HEK293T (cell line): ENCODE measurements around the gene CHAD.

Experiments
- CTCF ChIA-PET: fragments of 350-600 bp; formaldehyde crosslinking; extraction: SDS; loops from one replicate; lab custom pipeline; 2021; ENCODE audit warnings: antibody characterized with exemption, inconsistent platforms; lab: Yijun Ruan, JAX
- POLR2A ChIA-PET: fragments of 350-600 bp; formaldehyde crosslinking; extraction: SDS; loops from one replicate; lab custom pipeline; 2020; ENCODE audit warnings: antibody characterized with exemption, inconsistent platforms; lab: Yijun Ruan, JAX
- DNase-seq: peaks from one replicate; pipeline ENCODE4 v3.0.0; 2012; ENCODE audit warnings: mixed read lengths; ENCODE audit errors: extremely low spot score
- ARNT ChIP-seq: fragments of 450-650 bp; IDR thresholded peaks from 2 replicates; pipeline ENCODE4 v1.6.1; 2017; ENCODE audit warnings: mild to moderate bottlenecking
- BHLHE40 ChIP-seq: fragments of 450-650 bp; IDR thresholded peaks from 2 replicates; pipeline ENCODE4 v1.6.1; 2016; ENCODE audit warnings: mild to moderate bottlenecking, moderate library complexity, borderline replicate concordance
- CTBP1 ChIP-seq: fragments of 450-650 bp; IDR thresholded peaks from 2 replicates; pipeline ENCODE4 v1.6.1; 2016; ENCODE audit warnings: borderline replicate concordance
- ELF4 ChIP-seq: fragments of 450-650 bp; IDR thresholded peaks from 2 replicates; pipeline ENCODE4 v1.6.1; 2017; ENCODE audit warnings: antibody characterized with exemption
- FOXA1 ChIP-seq: fragments of 450-650 bp; IDR thresholded peaks from 2 replicates; pipeline ENCODE4 v1.6.1; 2016; ENCODE audit warnings: mild to moderate bottlenecking
- FOXK2 ChIP-seq: fragments of 450-650 bp; IDR thresholded peaks from 2 replicates; pipeline ENCODE4 v1.6.1; 2016; ENCODE audit warnings: mild to moderate bottlenecking
- FOXM1 ChIP-seq: fragments of 450-650 bp; IDR thresholded peaks from 2 replicates; pipeline ENCODE4 v1.6.1; 2017; ENCODE audit warnings: mild to moderate bottlenecking, borderline replicate concordance
- HDGF ChIP-seq: fragments of 450-650 bp; IDR thresholded peaks from 2 replicates; pipeline ENCODE4 v1.6.1; 2017; ENCODE audit warnings: antibody characterized with exemption, borderline replicate concordance
- L3MBTL2 ChIP-seq: fragments of 450-650 bp; conservative IDR thresholded peaks from 2 replicates; pipeline ENCODE4 v1.6.1; 2016; ENCODE audit warnings: mild to moderate bottlenecking
- LEF1 ChIP-seq: fragments of 450-650 bp; IDR thresholded peaks from 2 replicates; pipeline ENCODE4 v1.6.1; 2017; ENCODE audit warnings: mild to moderate bottlenecking, borderline replicate concordance
- NFRKB ChIP-seq: fragments of 450-650 bp; IDR thresholded peaks from 2 replicates; pipeline ENCODE4 v1.6.1; 2016; ENCODE audit warnings: mild to moderate bottlenecking, moderate library complexity
- PKNOX1 ChIP-seq: fragments of 450-650 bp; IDR thresholded peaks from 2 replicates; pipeline ENCODE4 v1.6.1; 2016
- SP1 ChIP-seq: fragments of 450-650 bp; IDR thresholded peaks from 2 replicates; pipeline ENCODE4 v1.6.1; 2017
- SUZ12 ChIP-seq: fragments of 450-650 bp; IDR thresholded peaks from 2 replicates; pipeline ENCODE4 v1.6.1; 2016; ENCODE audit warnings: mild to moderate bottlenecking
- TARDBP ChIP-seq: fragments of 450-650 bp; IDR thresholded peaks from 2 replicates; pipeline ENCODE4 v1.6.1; 2016
- ZNF384 ChIP-seq: fragments of 450-650 bp; IDR thresholded peaks from 2 replicates; pipeline ENCODE4 v1.6.1; 2016

The CHAD gene

GRCh38 chr17:50464736-50465135 lies 3.9 kb downstream of the CHAD start:
- no peak for DNase-seq
- ChIA-PET CTCF (no interaction called here), POLR2A (no interaction called here)
- TF ChIP-seq ZNF384 (no peak), SP1 (no peak), FOXA1 (no peak), PKNOX1 (no peak)

GRCh38 chr17:50464121-50464520 lies 4.6 kb downstream of the CHAD start:
- TF ChIP-seq LEF1 (no peak), L3MBTL2 (no peak), NFRKB (no peak)
- ChIA-PET CTCF (no interaction called here), POLR2A (no interaction called here)
- no peak for DNase-seq

GRCh38 chr17:50462446-50462845 lies 6.2 kb downstream of the CHAD start:
- DNase-seq = no peak
- TF ChIP-seq L3MBTL2 (no peak), ZNF384 (no peak), FOXA1 (no peak), PKNOX1 (no peak), HDGF (no peak), ARNT (no peak), SUZ12 (no peak), BHLHE40 (no peak), TARDBP (no peak), FOXK2 (no peak), NFRKB (no peak), ELF4 (no peak), FOXM1 (no peak), LEF1 (no peak), CTBP1 (no peak), SP1 (no peak)
- CTCF ChIA-PET = no interaction called here
- POLR2A ChIA-PET = interaction anchor here (0.7 kb wide), 1 partner anchor 675 kb away, joined by 3 read pairs; no protein-coding TSS in a partner anchor

GRCh38 chr17:50461550-50462132 lies 7.0 kb downstream of the CHAD start:
- no peak for TF ChIP-seq HDGF
- no peak for TF ChIP-seq FOXA1
- no peak for TF ChIP-seq FOXM1
- no peak for TF ChIP-seq PKNOX1
- no peak for TF ChIP-seq ELF4
- TF ChIP-seq LEF1 = no peak
- ChIA-PET POLR2A (no interaction called here), CTCF (no interaction called here)
- no peak for DNase-seq

- TF ChIP-seq FOXK2 (no peak), CTBP1 (no peak), BHLHE40 (no peak), NFRKB (no peak), TARDBP (no peak), SUZ12 (no peak), HDGF (no peak), L3MBTL2 (no peak), SP1 (no peak), PKNOX1 (no peak), FOXA1 (no peak), ZNF384 (no peak), ARNT (no peak), LEF1 (no peak)
- POLR2A ChIA-PET = no interaction called here
- DNase-seq = no peak
- CTCF ChIA-PET = interaction anchor here (1.2 kb wide), 1 partner anchor 13 kb away, joined by 3 read pairs; no protein-coding TSS in a partner anchor
Observed at GRCh38 chr17:50460831-50461526, 7.7 kb downstream of the CHAD start.

- no peak for DNase-seq
- CTCF ChIA-PET = interaction anchor here (0.8 kb wide), 1 partner anchor 63 kb away, joined by 3 read pairs; the partner anchor contains the start of gene LRRC59
- TF ChIP-seq FOXK2 (no peak), NFRKB (no peak), L3MBTL2 (no peak), FOXA1 (no peak), LEF1 (no peak), PKNOX1 (no peak), TARDBP (no peak), CTBP1 (no peak), ARNT (no peak), SUZ12 (no peak), BHLHE40 (no peak), ZNF384 (no peak)
- POLR2A ChIA-PET = no interaction called here
Observed at GRCh38 chr17:50459756-50460155, 8.9 kb downstream of the CHAD start.
